ENCODE data around the gene OR1D5.

DNA sequence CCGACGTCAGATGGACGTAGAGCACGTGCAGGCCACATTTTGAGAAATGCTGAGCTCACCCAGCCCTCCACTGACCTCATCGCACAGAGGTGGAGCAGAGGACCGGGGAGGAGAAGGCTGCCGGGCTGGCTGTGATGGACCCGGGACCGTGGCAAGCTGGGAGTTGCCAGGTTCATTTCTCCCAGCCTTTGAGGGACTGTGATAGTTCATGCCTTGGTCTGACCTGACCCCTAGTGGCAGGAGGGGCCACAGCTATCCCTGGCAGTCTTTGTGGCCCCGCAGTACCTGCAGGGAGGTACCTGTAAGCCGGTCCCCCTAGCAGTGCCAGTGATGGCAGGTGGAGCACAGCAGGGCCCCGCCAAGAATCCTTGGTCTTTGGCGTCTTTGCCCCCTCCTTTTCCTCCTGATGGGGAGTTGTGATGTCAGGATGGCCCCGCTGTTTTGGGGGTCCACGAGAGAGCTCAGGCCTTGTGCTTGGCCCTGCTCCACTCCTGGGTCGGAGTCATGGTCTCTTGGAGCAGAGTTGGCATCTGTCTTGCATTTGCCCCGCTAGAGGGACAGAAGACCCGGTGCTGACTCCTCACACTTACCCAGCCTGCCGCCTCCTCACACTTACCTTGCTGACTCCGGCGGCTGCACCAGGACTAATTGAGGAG, 50.4 kb downstream of the OR1D5 start:
- no peak for TF ChIP-seq GATA3 (IDR thresholded peaks at IDR 0.05; ENCODE audit: low read depth, low read length)
- no peak for TF ChIP-seq GATA2 (IDR thresholded peaks at IDR 0.05; ENCODE audit: low read depth, low read length)

Data from SH-SY5Y (cell line).